GM10847 (cell line): ENCODE results near the gene BNIP1.

Experiments used
- POLR2A ChIP-seq: IDR thresholded peaks from 2 replicates; pipeline ENCODE4 v1.6.1; 2011; ENCODE audit not compliant: insufficient read length; ENCODE audit errors: extremely low read depth

BNIP1 gene

GRCh38 chr5:173144200-173145176 lies at the start of gene BNIP1:
Gene BNIP1 (plus strand): TSS chr5:173144531. CDS start chr5:173144546, 15 bp downstream.
- TF ChIP-seq POLR2A, result no peak

DNA sequence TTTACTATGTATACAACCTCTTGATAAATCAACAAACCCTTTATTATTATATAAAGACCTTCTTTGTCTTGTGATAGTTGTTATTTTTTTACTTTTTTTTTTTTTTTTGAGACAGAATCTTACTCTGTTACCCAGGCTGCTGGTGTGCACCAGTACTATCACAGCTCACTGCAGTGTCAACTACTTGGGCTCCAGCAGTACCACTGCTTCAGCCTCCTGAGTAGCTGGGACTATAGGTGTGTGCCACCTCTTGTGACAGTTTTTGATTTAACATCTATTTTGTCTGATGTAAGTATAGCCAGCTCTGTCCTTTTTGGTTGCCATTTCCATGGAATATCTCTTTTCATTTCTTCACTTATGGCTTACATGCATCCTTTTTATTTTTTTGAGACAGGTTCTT lies 45.5 kb upstream of the BNIP1 start:
- no peak for TF ChIP-seq POLR2A

DNA sequence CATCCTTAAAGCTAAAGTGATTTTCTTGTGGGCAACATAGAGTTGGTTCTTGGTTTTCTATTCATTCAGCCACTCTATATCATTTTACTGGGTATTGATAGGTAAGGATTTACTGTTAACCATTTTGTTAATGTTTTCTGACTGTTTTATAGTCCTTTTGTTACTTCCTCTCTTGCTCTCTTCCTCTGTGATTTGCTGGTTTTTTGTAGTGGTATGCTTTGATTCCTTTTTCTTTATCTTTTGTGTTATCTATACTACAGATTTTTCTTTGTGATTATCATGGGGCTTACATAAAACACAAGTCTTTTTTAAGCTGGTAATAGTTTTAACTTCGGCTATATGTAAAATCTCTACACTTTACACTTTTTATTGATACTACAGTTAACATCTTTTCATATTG lies 44.9 kb upstream of the BNIP1 start:
- TF ChIP-seq POLR2A, result no peak

DNA sequence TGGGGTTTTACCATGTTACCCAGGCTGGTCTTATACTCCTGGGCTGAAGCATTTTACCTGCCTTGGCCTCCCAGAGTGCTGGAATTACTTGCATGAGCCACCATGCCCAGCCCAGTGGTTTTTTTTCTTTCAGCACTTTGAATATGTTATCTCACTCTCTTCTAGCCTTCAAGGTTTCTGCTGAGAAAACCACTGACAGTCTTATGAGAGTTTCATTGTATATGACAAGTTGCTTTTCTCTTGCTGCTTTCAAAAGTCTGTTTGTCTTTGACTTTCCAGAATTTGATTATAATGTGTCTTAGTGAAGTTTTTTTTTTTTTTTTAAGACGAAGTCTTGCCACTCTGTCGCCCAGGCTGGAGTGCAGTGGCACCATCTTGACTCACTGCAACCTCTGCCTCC lies 43.1 kb upstream of the BNIP1 start:
- TF ChIP-seq POLR2A, result no peak

- TF ChIP-seq POLR2A, result no peak
These were observed 40.9 kb upstream of the BNIP1 start for GRCh38 chr5:173103411-173103810.

DNA sequence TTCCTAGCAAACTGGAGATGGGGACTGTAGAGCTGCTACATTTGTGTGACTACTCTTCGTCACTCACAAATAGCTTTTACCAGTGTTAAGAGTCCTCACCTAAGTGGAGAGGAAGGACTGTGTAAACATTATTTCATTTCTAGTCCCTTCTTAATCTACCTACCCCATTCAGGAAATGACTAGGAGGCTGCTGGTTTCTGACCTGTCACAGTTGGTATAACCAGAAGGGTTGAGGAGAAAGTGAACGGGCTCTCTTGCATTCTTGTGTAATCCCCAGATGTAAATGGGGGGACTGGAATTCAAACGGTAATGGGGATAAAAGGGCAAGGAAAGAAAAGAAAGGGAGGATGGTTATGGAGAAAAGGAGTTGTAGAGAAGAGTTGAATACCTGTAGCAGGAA lies 35.4 kb upstream of the BNIP1 start:
- TF ChIP-seq POLR2A, result no peak

GRCh38 chr5:173114536-173114935 lies 29.8 kb upstream of the BNIP1 start:
- no peak for TF ChIP-seq POLR2A

DNA sequence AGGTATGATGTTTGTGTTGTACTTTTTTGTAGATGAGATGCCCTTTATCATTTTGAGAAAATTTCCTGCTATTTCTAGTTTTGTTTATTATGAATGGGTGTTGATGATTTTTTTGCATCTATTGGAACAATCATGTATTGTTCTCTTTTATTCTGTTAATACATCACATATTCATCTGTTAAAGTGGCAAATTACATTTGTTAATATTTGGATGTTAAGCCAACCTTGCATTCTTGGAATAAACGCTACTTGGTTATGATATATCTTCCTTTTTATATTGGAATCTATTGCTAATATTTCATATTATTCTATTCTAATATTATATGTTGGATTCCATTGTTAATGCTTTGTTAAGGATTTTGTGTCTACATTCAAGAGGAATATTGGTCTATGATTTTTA lies 24.6 kb upstream of the BNIP1 start:
- TF ChIP-seq POLR2A, result no peak

DNA sequence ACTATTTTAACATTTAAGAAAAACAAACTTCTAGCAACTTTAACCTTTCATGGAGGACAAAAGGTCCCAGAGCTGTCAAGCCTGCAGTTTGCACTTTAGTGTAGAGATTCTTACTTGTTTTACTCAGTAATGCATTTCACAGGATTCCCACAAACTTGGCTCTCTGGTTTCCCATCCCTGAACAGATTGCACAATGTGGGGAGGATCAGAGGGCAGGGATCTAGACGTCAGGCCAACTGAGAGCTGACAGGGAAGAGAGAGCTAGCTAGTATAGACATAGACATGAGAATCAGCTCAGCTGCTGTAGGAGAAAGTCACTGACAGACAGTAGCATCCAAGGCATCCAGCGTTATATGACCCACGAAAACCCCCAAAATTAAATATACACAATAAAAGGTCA lies 20.9 kb upstream of the BNIP1 start:
- no peak for TF ChIP-seq POLR2A

DNA sequence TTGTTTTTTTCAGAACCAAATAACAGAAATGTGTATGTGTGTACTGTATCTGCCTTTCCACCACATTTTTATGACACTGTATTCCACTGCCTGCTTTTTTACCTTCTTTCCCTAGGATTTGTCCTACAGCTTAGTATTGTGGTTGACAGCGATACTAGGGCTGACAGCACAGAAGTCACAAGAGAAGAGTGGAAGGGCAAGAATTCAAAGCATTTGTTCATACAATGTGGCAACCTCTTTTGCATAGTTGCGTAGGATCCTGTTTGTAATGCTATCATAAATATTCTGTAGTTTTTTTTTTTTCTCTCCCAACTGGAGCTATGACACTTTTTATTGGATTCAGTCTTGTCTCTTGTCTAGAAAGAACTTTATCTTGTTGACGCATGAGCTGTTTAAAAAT lies 5.6 kb upstream of the BNIP1 start:
- no peak for TF ChIP-seq POLR2A

GRCh38 chr5:173139631-173140030 lies 4.7 kb upstream of the BNIP1 start:
- TF ChIP-seq POLR2A, result no peak

GRCh38 chr5:173140769-173141168 lies 3.6 kb upstream of the BNIP1 start:
- TF ChIP-seq POLR2A, result no peak

DNA sequence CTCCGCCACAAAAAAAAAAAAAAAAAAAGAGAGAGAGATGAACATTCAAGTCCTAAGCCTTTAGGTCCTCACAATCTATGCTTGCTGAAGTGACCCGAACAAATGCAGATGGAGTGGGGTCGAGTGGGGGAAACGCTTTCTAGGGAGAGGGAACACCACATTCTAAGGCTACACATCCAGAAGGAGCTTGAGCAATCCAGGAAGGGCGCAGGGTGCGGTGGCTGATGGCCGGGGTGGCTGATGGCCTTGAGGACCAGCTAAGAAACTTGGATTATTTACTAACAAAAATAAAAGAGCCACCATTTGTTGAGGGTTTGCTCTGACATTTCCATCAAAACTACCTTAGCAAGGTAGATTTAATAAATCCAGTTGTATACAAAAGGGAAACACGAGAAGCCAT lies 764 bp upstream of the BNIP1 start:
- TF ChIP-seq POLR2A, result no peak

DNA sequence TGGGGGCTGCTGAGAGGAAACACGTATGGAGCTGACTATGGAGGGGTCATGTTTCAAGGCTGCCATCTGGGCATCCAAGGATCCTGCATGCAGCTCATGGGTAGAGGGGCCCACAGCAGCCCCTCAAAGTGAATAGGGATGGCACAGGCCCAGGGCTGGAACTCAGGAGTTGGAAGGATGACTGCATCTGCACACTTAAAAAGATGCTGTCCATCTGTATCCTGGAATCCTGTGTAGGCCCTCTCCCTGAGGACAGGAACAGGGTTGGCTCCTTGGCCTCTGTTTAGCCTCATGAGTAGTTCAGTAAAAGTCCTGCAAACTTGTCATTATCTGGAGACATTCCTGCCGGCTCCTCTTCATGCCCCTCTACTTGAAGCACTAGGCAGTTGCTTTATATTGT lies 4.0 kb downstream of the BNIP1 start:
- no peak for TF ChIP-seq POLR2A

DNA sequence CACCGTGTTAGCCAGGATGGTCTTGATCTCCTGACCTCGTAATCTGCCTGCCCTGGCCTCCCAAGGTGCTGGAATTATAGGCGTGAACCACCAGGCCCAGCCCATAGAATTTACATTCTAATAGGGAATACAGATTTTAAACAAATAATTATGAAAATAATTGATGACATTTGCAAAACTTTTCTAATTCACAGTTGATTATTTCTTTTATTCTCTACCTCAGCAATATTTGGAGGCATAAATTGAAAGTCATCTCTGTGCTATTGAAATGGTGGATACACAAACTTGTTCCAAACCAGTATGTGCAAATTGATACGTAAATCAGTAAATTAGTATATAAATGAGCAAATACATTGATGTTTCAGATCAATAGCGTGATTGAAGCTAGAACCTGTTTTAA lies 8.2 kb downstream of the BNIP1 start:
- no peak for TF ChIP-seq POLR2A

DNA sequence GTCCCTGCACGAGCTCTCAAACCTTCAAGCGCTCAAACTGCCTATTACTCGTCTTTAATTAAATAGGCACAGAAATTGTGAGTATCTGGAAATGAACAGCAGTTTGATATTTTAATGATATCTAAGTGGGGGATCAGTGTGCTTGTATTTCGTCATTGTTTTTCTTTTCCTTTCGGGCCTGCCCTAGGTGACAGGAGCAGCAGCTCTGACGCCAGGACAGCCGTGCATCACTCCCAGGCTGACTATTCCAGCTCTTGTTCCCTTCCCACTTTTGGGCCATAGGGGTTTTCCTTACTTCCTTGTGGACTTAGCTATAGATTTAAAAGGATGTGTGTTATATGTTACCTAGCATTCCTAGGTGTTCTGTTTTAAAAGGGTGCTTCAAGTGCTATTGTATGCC lies 9.5 kb downstream of the BNIP1 start:
- TF ChIP-seq POLR2A, result no peak

DNA sequence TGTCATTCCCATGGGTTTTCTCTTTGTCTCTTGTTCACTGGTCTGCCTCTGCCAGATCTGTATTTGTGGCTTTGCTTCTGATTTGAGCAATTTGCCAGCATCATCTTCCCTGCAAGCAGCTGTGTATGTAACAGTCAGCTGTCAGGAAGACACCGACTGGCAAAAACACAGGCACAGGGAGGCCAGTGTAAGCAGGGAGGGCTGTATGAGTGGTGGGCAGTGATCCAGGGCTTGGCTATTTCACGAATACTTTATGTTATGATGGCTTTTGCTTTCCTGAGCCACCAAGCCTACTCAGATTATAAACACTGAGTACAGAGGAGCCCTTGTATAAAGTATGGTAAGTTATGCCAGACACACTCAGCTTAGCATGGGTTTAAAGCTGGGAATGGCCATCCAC lies 11.6 kb downstream of the BNIP1 start:
- TF ChIP-seq POLR2A, result no peak
